HEK293 (cell line): ENCODE results near the gene CENPO.

Experiments
- BCL11B ChIP-seq: fragments of 450-650 bp; formaldehyde crosslinking; IDR thresholded peaks from 2 replicates; pipeline ENCODE4 v1.5.1; 2016; ENCODE audit warnings: low read depth, missing biosample characterization, missing genetic modification characterization
- GLIS2 ChIP-seq: fragments of 450-650 bp; formaldehyde crosslinking; IDR thresholded peaks from 2 replicates; pipeline ENCODE4 v1.5.1; 2016; ENCODE audit warnings: missing biosample characterization, missing genetic modification characterization
- INSM2 ChIP-seq: fragments of 450-650 bp; formaldehyde crosslinking; IDR thresholded peaks from 2 replicates; pipeline ENCODE4 v1.5.1; 2016; ENCODE audit warnings: missing biosample characterization, missing genetic modification characterization
- KLF16 ChIP-seq: fragments of 450-650 bp; formaldehyde crosslinking; IDR thresholded peaks from 2 replicates; pipeline ENCODE4 v1.5.1; 2017; ENCODE audit warnings: missing biosample characterization, missing genetic modification characterization
- KLF17 ChIP-seq: fragments of 450-650 bp; formaldehyde crosslinking; IDR thresholded peaks from 2 replicates; pipeline ENCODE4 v1.5.1; 2016; ENCODE audit warnings: missing biosample characterization, missing genetic modification characterization
- OSR2 ChIP-seq: fragments of 450-650 bp; formaldehyde crosslinking; IDR thresholded peaks from 2 replicates; pipeline ENCODE4 v1.5.1; 2016; ENCODE audit warnings: missing biosample characterization, missing genetic modification characterization
- PRDM10 ChIP-seq: fragments of 450-650 bp; formaldehyde crosslinking; IDR thresholded peaks from 2 replicates; pipeline ENCODE4 v1.5.1; 2016; ENCODE audit warnings: missing biosample characterization, missing genetic modification characterization
- YY1 ChIP-seq: fragments of 450-650 bp; formaldehyde crosslinking; IDR thresholded peaks from 2 replicates; pipeline ENCODE4 v1.5.1; 2018; ENCODE audit warnings: missing biosample characterization, missing genetic modification characterization
- ZBTB6 ChIP-seq: fragments of 450-650 bp; formaldehyde crosslinking; IDR thresholded peaks from 2 replicates; pipeline ENCODE4 v1.5.1; 2017; ENCODE audit warnings: missing biosample characterization, missing genetic modification characterization
- ZBTB8A ChIP-seq: fragments of 450-650 bp; formaldehyde crosslinking; IDR thresholded peaks from 2 replicates; pipeline ENCODE4 v1.5.1; 2016; ENCODE audit warnings: missing biosample characterization, missing genetic modification characterization
- ZNF221 ChIP-seq: fragments of 450-650 bp; formaldehyde crosslinking; IDR thresholded peaks from 2 replicates; pipeline ENCODE4 v1.5.1; 2017; ENCODE audit warnings: missing biosample characterization, missing genetic modification characterization, borderline replicate concordance
- ZNF24 ChIP-seq: fragments of 450-650 bp; formaldehyde crosslinking; IDR thresholded peaks from 2 replicates; pipeline ENCODE4 v1.5.1; 2016; ENCODE audit warnings: missing biosample characterization, missing genetic modification characterization
- ZNF311 ChIP-seq: fragments of 450-650 bp; formaldehyde crosslinking; IDR thresholded peaks from 2 replicates; pipeline ENCODE4 v1.5.1; 2017; ENCODE audit warnings: missing biosample characterization, missing genetic modification characterization, borderline replicate concordance
- ZNF354C ChIP-seq: fragments of 450-650 bp; formaldehyde crosslinking; IDR thresholded peaks from 2 replicates; pipeline ENCODE4 v1.5.1; 2016; ENCODE audit warnings: missing biosample characterization, missing genetic modification characterization, low read depth, borderline replicate concordance
- ZNF362 ChIP-seq: fragments of 450-650 bp; formaldehyde crosslinking; IDR thresholded peaks from 2 replicates; pipeline ENCODE4 v1.5.1; 2016; ENCODE audit warnings: missing biosample characterization, missing genetic modification characterization
- ZNF366 ChIP-seq: fragments of 450-650 bp; formaldehyde crosslinking; conservative IDR thresholded peaks from 2 replicates; pipeline ENCODE4 v1.5.1; 2016; ENCODE audit warnings: missing biosample characterization, missing genetic modification characterization
- ZNF530 ChIP-seq: fragments of 450-650 bp; formaldehyde crosslinking; IDR thresholded peaks from 2 replicates; pipeline ENCODE4 v1.5.1; 2016; ENCODE audit warnings: low read depth, missing biosample characterization, missing genetic modification characterization
- ZNF558 ChIP-seq: fragments of 450-650 bp; formaldehyde crosslinking; IDR thresholded peaks from 2 replicates; pipeline ENCODE4 v1.5.1; 2016; ENCODE audit warnings: missing biosample characterization, missing genetic modification characterization
- ZNF610 ChIP-seq: fragments of 450-650 bp; formaldehyde crosslinking; IDR thresholded peaks from 2 replicates; pipeline ENCODE4 v1.5.1; 2016; ENCODE audit warnings: missing biosample characterization, missing genetic modification characterization, borderline replicate concordance
- ZNF658 ChIP-seq: fragments of 450-650 bp; formaldehyde crosslinking; IDR thresholded peaks from 2 replicates; pipeline ENCODE4; 2016; ENCODE audit warnings: missing biosample characterization, missing genetic modification characterization
- ZNF704 ChIP-seq: fragments of 450-650 bp; formaldehyde crosslinking; IDR thresholded peaks from 2 replicates; pipeline ENCODE4 v1.5.1; 2016; ENCODE audit warnings: missing biosample characterization, missing genetic modification characterization
- ZNF830 ChIP-seq: fragments of 450-650 bp; IDR thresholded peaks from 2 replicates; pipeline ENCODE4 v1.5.0; 2018; ENCODE audit warnings: missing biosample characterization, missing genetic modification characterization, low read depth, mild to moderate bottlenecking, moderate library complexity
- ZSCAN18 ChIP-seq: fragments of 450-650 bp; formaldehyde crosslinking; IDR thresholded peaks from 2 replicates; pipeline ENCODE4 v1.5.1; 2016; ENCODE audit warnings: missing biosample characterization, missing genetic modification characterization
- ZXDB ChIP-seq: fragments of 450-650 bp; formaldehyde crosslinking; IDR thresholded peaks from 2 replicates; pipeline ENCODE4 v1.5.1; 2016; ENCODE audit warnings: missing biosample characterization, missing genetic modification characterization

Gene CENPO

GRCh38 chr2:24832931-24833701 is 39.9 kb downstream of the CENPO start (continued):
- TF ChIP-seq ZNF354C (tag by site-specific recombination): no peak
- TF ChIP-seq ZNF830: no peak
- no peak for TF ChIP-seq ZNF221 (tag by site-specific recombination)
- TF ChIP-seq BCL11B (tag by site-specific recombination): no peak
- TF ChIP-seq ZXDB (tag by site-specific recombination): no peak
- no peak for TF ChIP-seq PRDM10
- TF ChIP-seq OSR2 (tag by site-specific recombination): peak; percentile 97
- no peak for TF ChIP-seq ZNF558 (tag by site-specific recombination)
- no peak for TF ChIP-seq ZNF362
- TF ChIP-seq ZNF610 (tag by site-specific recombination): no peak
- TF ChIP-seq GLIS2: peak; percentile 48; the same call in 1 of the 2 replicates
- no peak for TF ChIP-seq ZSCAN18
- no peak for TF ChIP-seq INSM2 (tag by site-specific recombination)
- no peak for TF ChIP-seq ZBTB6 (tag by site-specific recombination)
- no peak for TF ChIP-seq YY1
- peak; percentile 61; the same call in 1 of the 2 replicates for TF ChIP-seq ZBTB8A (tag by site-specific recombination)
- no peak for TF ChIP-seq ZNF530 (tag by site-specific recombination)
- TF ChIP-seq ZNF658: no peak
- TF ChIP-seq ZNF311 (tag by site-specific recombination): no peak
- TF ChIP-seq ZNF704 (tag by site-specific recombination): no peak
- no peak; the same call in 1 of the 2 replicates for TF ChIP-seq KLF17 (tag by site-specific recombination)
- peak; percentile 55; the same call in 1 of the 2 replicates for TF ChIP-seq ZNF24 (tag by site-specific recombination)
- TF ChIP-seq ZNF366: 0 out of 2 replicates have a peak, but pooled peaks have one; percentile 18
- no peak for TF ChIP-seq KLF16 (tag by site-specific recombination)
